Activated B cell treated with CpG ODN at 0.5 μM for 24 hours (primary cell): ENCODE data around the gene LRRC28. TPM values are rescaled to one million over a fixed set of nuclear protein-coding genes. Genes with fewer than 3 reads are reported as not detected.
A peak's percentile ranks its signal among the peaks of the same experiment; 100 is the strongest.

Experiments
- ATAC-seq: fragments of 200-7000 bp; cut with Tn5 transposase; one replicate; pipeline ENCODE4 v1.10.0; 2021; ENCODE audit warnings: low read depth, mild to moderate bottlenecking, moderate library complexity
- CTCF ChIA-PET: fragments of 350-600 bp; sonication (Branson Sonifier 250); formaldehyde crosslinking; loops from one replicate; lab custom pipeline; 2021; ENCODE audit warnings: antibody characterized with exemption; lab: Charles Lee
- POLR2A ChIA-PET: fragments of 350-600 bp; sonication (Branson Sonifier 250); formaldehyde crosslinking; loops from one replicate; lab custom pipeline; 2021; ENCODE audit warnings: antibody characterized with exemption; lab: Charles Lee
- DNase-seq: peaks from one replicate; pipeline ENCODE4 v3.0.0; 2022
- H3K27ac Mint-ChIP-seq: one replicate; pipeline ENCODE4 v1.8.0; 2020; ENCODE audit warnings: mixed read lengths
- H3K27me3 Mint-ChIP-seq: one replicate; pipeline ENCODE4 v1.8.0; 2021; ENCODE audit warnings: mixed read lengths
- H3K36me3 Mint-ChIP-seq: one replicate; pipeline ENCODE4 v1.8.0; 2021; ENCODE audit warnings: low read depth, mixed read lengths
- H3K4me1 Mint-ChIP-seq: one replicate; pipeline ENCODE4 v1.8.0; 2021; ENCODE audit warnings: mixed read lengths
- H3K4me3 Mint-ChIP-seq: one replicate; pipeline ENCODE4 v1.8.0; 2020; ENCODE audit warnings: mild to moderate bottlenecking, mixed read lengths
- H3K9me3 Mint-ChIP-seq: one replicate; pipeline ENCODE4 v1.8.0; 2020; ENCODE audit warnings: mixed read lengths
- intact Hi-C: fragments of 100-400 bp; cut with micrococcal nuclease; formaldehyde crosslinking; loops from one replicate; pipeline ENCODE4 v1.15.1; 2024
- total RNA-seq: library from RNA; stranded (reverse); gene quantifications from 2 replicates; pipeline ENCODE4 v1.2.3, GENCODE V29; 2022
- TF ChIP-seq, protein P1 (sequence below): fragments of 200-600 bp; IDR thresholded peaks from one replicate; pipeline ENCODE4 v1.8.0; 2022; ENCODE audit warnings: antibody characterized with exemption, mild to moderate bottlenecking

The LRRC28 gene
- total RNA-seq, 1 donor from 2014 or later = 21.2 TPM

DNA sequence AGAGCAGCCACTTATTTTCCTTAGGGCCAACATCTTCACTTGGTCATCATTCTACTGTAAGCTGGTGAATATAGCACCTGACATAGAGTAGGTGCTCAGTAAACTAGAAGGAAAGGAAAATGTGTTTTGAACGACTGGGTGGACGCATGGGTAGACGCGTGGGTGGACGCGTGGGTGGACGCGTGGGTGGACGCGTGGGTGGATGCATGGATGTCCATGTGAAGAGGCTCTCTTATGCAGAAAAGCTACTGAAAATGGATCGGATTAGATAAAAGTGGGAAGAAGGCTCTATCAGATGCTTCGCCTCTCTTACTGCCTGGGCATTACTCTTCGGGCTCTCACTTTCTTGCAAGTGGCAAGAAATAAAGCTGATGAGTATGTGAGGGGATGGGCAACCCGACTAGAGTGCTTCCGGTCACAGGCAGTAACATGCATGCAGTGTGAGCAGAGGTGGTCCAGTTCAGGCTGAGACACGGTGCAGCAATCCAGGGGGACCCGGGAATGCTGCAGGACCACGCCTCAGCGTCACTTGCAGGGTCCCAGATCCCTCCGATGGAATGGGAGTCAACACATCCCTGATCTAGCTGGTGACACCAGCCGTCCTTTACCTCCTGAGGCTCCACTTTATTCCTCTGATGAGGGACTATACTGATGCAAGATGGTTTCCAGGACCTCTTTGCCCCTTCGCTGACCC is 176.5 kb downstream of the LRRC28 start:
- Mint-ChIP-seq H3K9me3 (no peaks in the 10 kb centered on the region), H3K36me3 (no peaks in the 10 kb centered on the region), H3K4me1 (peaks cover 39% of the 10 kb centered on the region), H3K27me3 (no peaks in the 10 kb centered on the region), H3K4me3 (no peak overlapping the region), H3K27ac (no peak overlapping the region)
- DNase-seq = no peak
- POLR2A ChIA-PET = interaction anchor here (0.6 kb wide), 2 partner anchors 75 to 382 kb away, joined by 3 to 5 read pairs; no protein-coding TSS in a partner anchor
- ATAC-seq = no peak
- CTCF ChIA-PET = no interaction called here
- intact Hi-C loops = no loop called here
- TF ChIP-seq, protein P1, sequence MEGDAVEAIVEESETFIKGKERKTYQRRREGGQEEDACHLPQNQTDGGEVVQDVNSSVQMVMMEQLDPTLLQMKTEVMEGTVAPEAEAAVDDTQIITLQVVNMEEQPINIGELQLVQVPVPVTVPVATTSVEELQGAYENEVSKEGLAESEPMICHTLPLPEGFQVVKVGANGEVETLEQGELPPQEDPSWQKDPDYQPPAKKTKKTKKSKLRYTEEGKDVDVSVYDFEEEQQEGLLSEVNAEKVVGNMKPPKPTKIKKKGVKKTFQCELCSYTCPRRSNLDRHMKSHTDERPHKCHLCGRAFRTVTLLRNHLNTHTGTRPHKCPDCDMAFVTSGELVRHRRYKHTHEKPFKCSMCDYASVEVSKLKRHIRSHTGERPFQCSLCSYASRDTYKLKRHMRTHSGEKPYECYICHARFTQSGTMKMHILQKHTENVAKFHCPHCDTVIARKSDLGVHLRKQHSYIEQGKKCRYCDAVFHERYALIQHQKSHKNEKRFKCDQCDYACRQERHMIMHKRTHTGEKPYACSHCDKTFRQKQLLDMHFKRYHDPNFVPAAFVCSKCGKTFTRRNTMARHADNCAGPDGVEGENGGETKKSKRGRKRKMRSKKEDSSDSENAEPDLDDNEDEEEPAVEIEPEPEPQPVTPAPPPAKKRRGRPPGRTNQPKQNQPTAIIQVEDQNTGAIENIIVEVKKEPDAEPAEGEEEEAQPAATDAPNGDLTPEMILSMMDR = no peak

DNA sequence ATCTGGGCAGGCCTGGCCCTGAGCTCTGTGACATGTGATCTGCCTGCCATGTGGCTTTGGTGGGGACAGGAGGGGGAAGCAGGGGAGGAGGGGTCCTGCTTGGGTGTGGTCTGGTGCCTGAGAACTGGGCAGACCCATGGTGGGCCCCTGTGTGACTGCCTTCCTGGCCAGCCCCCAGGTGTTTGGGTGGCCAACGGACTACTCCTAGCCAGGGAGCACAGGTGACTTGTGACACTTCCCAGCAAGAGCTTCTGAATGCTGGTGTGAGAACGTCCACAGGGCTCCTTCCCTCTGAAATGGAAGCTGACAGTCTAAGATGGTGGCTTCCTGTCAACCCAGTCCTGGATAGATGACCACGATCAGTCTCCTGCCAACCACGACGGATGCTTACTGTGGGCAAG is 178.4 kb downstream of the LRRC28 start:
- intact Hi-C loops = loop anchor here (5.0 kb wide), 1 partner anchor 42 kb away; no protein-coding TSS in a partner anchor
- TF ChIP-seq, protein P1 = no peak
- Mint-ChIP-seq H3K27ac (no peak overlapping the region), H3K9me3 (no peaks in the 10 kb centered on the region), H3K27me3 (no peaks in the 10 kb centered on the region), H3K4me1 (peaks cover 49% of the 10 kb centered on the region), H3K4me3 (no peak overlapping the region), H3K36me3 (no peaks in the 10 kb centered on the region)
- POLR2A ChIA-PET = no interaction called here
- DNase-seq (no peak), ATAC-seq (no peak)
- CTCF ChIA-PET = no interaction called here

DNA sequence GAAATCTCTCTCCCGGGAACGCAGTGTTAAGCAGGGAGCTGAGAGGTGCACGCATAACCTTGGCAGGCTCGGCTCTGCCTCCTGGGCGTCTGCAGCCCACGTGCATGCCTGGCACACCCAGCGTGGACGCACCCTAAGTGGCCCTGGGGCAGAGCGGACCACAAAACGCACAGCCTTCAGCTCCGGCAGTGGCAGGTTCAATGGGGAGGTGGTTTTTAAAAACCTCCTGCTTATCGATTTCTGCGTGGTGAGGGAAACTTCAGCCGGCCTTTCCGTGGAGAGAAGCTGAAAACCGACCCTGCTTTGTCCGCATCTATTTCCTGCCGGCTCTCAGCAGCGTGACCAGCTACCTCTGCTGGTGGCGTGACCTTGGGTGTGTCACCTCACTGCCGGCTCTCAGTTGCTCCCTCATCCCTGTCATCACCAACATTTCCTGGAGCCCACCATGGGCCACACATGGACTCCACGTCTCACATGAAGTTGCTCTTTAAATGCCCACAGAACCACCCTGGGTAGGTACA is 179.7 kb downstream of the LRRC28 start:
- TF ChIP-seq, protein P1 = no peak
- CTCF ChIA-PET = no interaction called here
- Mint-ChIP-seq H3K27ac (peak overlapping the region; percentile 70), H3K9me3 (no peaks in the 10 kb centered on the region), H3K4me1 (peaks cover 53% of the 10 kb centered on the region), H3K27me3 (no peaks in the 10 kb centered on the region), H3K4me3 (no peak overlapping the region), H3K36me3 (no peaks in the 10 kb centered on the region)
- no peak for DNase-seq
- POLR2A ChIA-PET = interaction anchor here (0.7 kb wide), 1 partner anchor 216 kb away, joined by 3 read pairs; no protein-coding TSS in a partner anchor
- intact Hi-C loops = loop anchor here (5.0 kb wide), 1 partner anchor 44 kb away; no protein-coding TSS in a partner anchor
- no peak for ATAC-seq

DNA sequence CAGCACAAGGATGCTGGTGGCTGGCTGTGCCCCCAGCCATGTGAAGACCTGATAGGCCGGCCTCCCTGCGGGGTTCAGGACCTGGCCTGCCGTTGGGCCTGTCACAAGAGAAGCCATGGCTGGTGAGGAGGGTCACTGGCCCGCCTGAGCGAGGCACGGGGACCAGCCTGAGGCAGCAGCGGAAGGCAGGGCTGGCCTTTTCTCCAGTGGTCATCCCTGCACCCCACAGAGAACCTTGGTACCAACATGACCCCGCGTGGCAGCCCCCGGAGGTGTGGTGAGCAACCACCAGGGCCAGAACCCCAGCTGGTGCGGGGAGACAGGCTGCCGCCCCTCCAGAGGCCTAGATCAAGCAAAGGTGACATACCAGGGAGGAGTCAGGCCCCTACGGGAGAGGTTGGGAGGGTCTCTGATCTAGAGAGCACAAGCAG is 180.4 kb downstream of the LRRC28 start:
- no peaks in the 10 kb centered on the region for H3K27me3 Mint-ChIP-seq
- peaks cover 60% of the 10 kb centered on the region for H3K4me1 Mint-ChIP-seq
- H3K36me3 Mint-ChIP-seq = no peaks in the 10 kb centered on the region
- intact Hi-C loops = loop anchor here (5.0 kb wide), 1 partner anchor 44 kb away; no protein-coding TSS in a partner anchor
- no peak for ATAC-seq
- H3K9me3 Mint-ChIP-seq = no peaks in the 10 kb centered on the region
- CTCF ChIA-PET = no interaction called here
- DNase-seq = no peak
- POLR2A ChIA-PET = interaction anchor here (0.7 kb wide), 1 partner anchor 215 kb away, joined by 3 read pairs; no protein-coding TSS in a partner anchor
- no peak overlapping the region for H3K27ac Mint-ChIP-seq
- H3K4me3 Mint-ChIP-seq = no peak overlapping the region
- TF ChIP-seq, protein P1 = no peak
